ENCODE data around the gene JAK1.

JAK1 gene

DNA sequence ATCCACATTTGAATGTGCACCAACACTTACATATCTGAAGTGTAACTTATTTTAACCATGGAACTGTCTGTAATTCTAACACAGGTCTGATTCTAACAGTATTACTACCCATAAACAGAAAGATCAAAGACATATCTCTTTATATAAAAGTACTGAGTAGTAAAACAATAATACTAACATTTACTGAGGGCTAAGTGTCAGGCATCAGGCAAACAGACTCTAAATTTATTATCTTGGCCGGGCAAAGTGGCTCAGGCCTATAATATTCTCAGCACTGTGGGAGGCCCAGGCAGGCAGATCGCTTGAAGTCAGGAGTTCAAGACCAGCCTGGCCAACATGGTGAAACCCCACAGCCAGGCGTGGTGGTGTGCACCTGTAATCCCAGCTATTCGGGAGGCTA is 85.9 kb downstream of the JAK1 start:
- TF ChIP-seq CTCF (IDR thresholded peaks at IDR 0.05; ENCODE audit: low read depth, low read length, missing control alignments) = no peak
- DNase-seq (ENCODE audit: low read depth) = no peak
- no peak overlapping the region for H3K4me3 ChIP-seq (ENCODE audit: low read depth, low read length)

DNA sequence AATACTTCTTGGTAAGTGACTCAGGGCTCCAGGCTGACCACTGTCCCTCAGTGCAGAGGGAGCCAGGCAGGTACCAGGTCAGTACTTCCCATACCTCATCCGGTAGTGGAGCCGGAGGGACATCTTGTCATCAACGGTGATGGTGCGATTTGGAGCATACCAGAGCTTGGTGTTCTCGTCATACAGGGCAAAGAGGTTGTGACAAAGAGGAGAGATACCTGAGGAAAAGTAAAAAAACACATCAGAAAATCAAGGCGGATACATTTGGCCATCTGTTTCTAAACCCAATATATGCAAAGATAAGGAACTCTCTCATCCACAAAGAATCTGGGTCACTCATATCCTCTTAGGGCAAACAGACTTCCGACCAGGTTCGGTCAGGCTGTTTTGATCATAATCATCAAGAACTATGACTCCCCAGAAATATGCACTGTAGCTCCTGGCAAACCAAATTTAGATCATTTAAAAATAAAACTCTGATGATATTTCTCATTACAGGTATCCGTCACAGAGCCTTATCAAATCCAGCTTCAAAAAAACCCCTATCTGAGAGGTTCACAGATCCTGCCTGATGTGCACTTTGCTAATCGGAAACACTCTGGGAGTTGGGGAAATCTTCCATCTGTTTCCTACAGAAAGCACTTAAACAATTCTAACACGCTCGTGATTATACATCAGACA is 87.3 kb downstream of the JAK1 start:
- no peak for DNase-seq (ENCODE audit: low read depth)
- H3K4me3 ChIP-seq (ENCODE audit: low read depth, low read length) = no peak overlapping the region
- TF ChIP-seq CTCF (IDR thresholded peaks at IDR 0.05; ENCODE audit: low read depth, low read length, missing control alignments) = no peak

- TF ChIP-seq CTCF (IDR thresholded peaks at IDR 0.05; ENCODE audit: low read depth, low read length, missing control alignments) = no peak
- H3K4me3 ChIP-seq (ENCODE audit: low read depth, low read length) = no peak overlapping the region
- DNase-seq (ENCODE audit: low read depth) = no peak
Observed at GRCh38 chr1:64878090-64878489, 88.3 kb downstream of the JAK1 start.

DNA sequence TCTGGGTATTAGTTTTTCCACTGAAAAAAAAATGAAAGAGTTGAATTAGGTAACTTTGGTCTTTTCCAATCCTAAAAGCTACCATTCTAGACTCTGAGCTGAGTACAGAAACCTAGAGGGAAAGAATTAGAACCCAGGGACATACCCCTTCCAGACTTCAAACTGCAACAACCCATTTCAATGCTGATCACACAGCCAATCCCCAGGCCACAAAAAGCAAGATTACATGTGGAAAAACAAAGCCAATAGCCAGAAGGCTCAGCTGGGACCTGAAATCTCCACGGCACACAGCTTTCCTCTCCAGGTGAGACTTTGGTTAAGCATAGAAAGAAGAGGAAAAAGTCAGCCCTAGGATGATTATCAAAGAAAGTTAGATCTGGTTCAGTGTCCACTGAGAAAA is 88.8 kb downstream of the JAK1 start:
- no peak for DNase-seq (ENCODE audit: low read depth)
- TF ChIP-seq CTCF (IDR thresholded peaks at IDR 0.05; ENCODE audit: low read depth, low read length, missing control alignments) = no peak
- H3K4me3 ChIP-seq (ENCODE audit: low read depth, low read length) = no peak overlapping the region

- DNase-seq (ENCODE audit: low read depth) = no peak
- H3K4me3 ChIP-seq (ENCODE audit: low read depth, low read length) = no peak overlapping the region
- no peak for TF ChIP-seq CTCF (IDR thresholded peaks at IDR 0.05; ENCODE audit: low read depth, low read length, missing control alignments)
Observed at GRCh38 chr1:64877151-64877550, 89.2 kb downstream of the JAK1 start.

DNA sequence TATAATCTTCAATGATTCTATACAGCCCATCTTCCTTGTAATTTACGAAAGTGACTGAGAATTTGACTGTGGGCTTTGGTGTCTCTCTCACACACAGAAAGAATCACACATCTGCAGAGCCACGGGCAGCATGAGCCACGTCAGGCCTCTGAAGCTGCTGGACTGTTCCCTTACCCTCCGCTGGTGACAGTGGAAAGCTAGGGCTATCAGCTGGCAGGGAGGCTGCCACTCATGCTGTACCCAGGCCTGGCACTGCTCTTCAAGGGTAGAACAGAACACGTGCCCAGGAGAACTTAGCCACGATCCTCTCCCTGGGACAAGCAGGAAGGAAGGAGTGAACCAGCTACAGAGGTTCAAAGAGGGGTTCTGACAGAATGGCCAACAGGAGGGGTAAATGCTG is 90.7 kb downstream of the JAK1 start:
- DNase-seq (ENCODE audit: low read depth) = no peak
- no peak for TF ChIP-seq CTCF (IDR thresholded peaks at IDR 0.05; ENCODE audit: low read depth, low read length, missing control alignments)
- no peak overlapping the region for H3K4me3 ChIP-seq (ENCODE audit: low read depth, low read length)

- no peak overlapping the region for H3K4me3 ChIP-seq (ENCODE audit: low read depth, low read length)
- no peak for TF ChIP-seq CTCF (IDR thresholded peaks at IDR 0.05; ENCODE audit: low read depth, low read length, missing control alignments)
- DNase-seq (ENCODE audit: low read depth) = no peak
Observed at GRCh38 chr1:64875101-64875500, 91.2 kb downstream of the JAK1 start.
